Vagina (tissue), 2 donors: Measurements from ENCODE around the gene RCOR3.

ENCODE experiments used
- POLR2A ChIP-seq, 2 donors: fragments of 450-650 bp; IDR thresholded peaks; one replicate each; pipeline ENCODE4 v1.6.1; 2017; ENCODE audit warnings: antibody characterized with exemption in 2 of 2, mild to moderate bottlenecking in 2 of 2, moderate library complexity in 2 of 2
- TF ChIP-seq, protein P1 (sequence below), 3 experiments: fragments of 450-650 bp in 2 of 3; fragments of 200-600 bp in 1 of 3; sonication (generic) in 1 of 3; IDR thresholded peaks; one replicate each; pipeline ENCODE4 v1.5.1; 2017 to 2019; ENCODE audit warnings: antibody characterized with exemption in 3 of 3, mild to moderate bottlenecking in 2 of 3, moderate library complexity in 2 of 3

DNA sequence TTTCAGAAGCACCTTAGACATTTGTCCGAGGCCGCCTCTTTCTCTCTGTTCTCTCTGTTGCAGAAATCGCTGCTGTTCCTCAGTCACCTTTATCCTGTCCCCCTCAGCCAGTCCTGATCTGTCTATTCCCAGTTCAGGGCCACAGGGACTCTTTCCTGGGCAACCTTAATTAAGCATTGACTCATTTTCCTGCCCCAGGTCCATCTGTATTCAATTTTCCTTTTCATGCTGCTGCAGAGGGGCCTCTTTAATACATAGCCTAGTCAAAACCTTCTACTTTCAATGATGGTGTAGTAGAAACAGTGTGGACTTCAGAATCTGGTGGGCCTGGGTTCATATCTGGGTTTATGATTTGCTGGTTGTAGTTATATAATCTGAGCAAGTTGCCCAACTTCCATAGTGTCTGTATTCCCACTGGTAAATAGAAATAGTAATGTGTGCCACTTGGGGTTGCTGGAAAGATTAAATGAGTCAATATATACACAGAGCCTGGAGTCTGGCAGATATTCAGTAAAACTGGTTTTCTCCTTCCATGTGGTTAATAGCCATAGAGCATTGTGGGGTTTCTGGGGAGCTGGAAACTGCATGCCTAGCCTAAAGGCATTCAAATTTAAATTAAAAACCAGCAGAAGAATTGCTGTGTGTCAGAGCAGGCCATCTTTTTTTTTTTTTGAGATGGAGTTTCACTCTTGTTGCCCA, 72.0 kb downstream of the RCOR3 start:
- no peak for TF ChIP-seq POLR2A (IDR thresholded peaks at IDR 0.05)
- TF ChIP-seq, protein P1, sequence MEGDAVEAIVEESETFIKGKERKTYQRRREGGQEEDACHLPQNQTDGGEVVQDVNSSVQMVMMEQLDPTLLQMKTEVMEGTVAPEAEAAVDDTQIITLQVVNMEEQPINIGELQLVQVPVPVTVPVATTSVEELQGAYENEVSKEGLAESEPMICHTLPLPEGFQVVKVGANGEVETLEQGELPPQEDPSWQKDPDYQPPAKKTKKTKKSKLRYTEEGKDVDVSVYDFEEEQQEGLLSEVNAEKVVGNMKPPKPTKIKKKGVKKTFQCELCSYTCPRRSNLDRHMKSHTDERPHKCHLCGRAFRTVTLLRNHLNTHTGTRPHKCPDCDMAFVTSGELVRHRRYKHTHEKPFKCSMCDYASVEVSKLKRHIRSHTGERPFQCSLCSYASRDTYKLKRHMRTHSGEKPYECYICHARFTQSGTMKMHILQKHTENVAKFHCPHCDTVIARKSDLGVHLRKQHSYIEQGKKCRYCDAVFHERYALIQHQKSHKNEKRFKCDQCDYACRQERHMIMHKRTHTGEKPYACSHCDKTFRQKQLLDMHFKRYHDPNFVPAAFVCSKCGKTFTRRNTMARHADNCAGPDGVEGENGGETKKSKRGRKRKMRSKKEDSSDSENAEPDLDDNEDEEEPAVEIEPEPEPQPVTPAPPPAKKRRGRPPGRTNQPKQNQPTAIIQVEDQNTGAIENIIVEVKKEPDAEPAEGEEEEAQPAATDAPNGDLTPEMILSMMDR (IDR thresholded peaks at IDR 0.05): no peak
